Measurements from ENCODE around the gene TMTC2. TPM values are rescaled to one million over a fixed set of nuclear protein-coding genes. Genes with fewer than 3 reads are reported as not detected.
A peak's percentile ranks its signal among the peaks of the same experiment; 100 is the strongest.

The TMTC2 gene
- total RNA-seq, 1 donor from 2014 or later: 12.3 TPM

GRCh38 chr12:83010169-83010804 lies 323.6 kb downstream of the TMTC2 start:
- TF ChIP-seq CTCF (conservative IDR thresholded peaks at IDR 0.05): no peak
- no peak for DNase-seq (ENCODE audit: low read depth, low spot score)
- peaks cover 32% of the 10 kb centered on the region for H3K9me3 Mint-ChIP-seq
- H3K4me1 Mint-ChIP-seq: no peaks in the 10 kb centered on the region
- peaks cover 41% of the 10 kb centered on the region for H3K36me3 Mint-ChIP-seq (ENCODE audit: low read depth)
- H3K4me3 Mint-ChIP-seq: no peak overlapping the region
- no peaks in the 10 kb centered on the region for H3K27me3 Mint-ChIP-seq (ENCODE audit: low read depth)
- H3K27ac Mint-ChIP-seq (ENCODE audit: unreplicated experiment): no peak overlapping the region

- TF ChIP-seq CTCF (conservative IDR thresholded peaks at IDR 0.05): no peak
- peaks cover 14% of the 10 kb centered on the region for H3K9me3 Mint-ChIP-seq
- no peaks in the 10 kb centered on the region for H3K27me3 Mint-ChIP-seq (ENCODE audit: low read depth)
- no peak overlapping the region for H3K4me3 Mint-ChIP-seq
- peaks cover 34% of the 10 kb centered on the region for H3K4me1 Mint-ChIP-seq
- no peak overlapping the region for H3K27ac Mint-ChIP-seq (ENCODE audit: unreplicated experiment)
- peaks cover 7% of the 10 kb centered on the region for H3K36me3 Mint-ChIP-seq (ENCODE audit: low read depth)
- no peak for DNase-seq (ENCODE audit: low read depth, low spot score)
Measured at GRCh38 chr12:83015390-83016217, 328.9 kb downstream of the TMTC2 start.

GRCh38 chr12:83016218-83016835 lies 329.6 kb downstream of the TMTC2 start:
- Mint-ChIP-seq H3K27me3 (ENCODE audit: low read depth) (no peaks in the 10 kb centered on the region), H3K36me3 (ENCODE audit: low read depth) (peaks cover 4% of the 10 kb centered on the region), H3K4me3 (no peak overlapping the region), H3K27ac (ENCODE audit: unreplicated experiment) (no peak overlapping the region), H3K9me3 (peaks cover 11% of the 10 kb centered on the region), H3K4me1 (peaks cover 34% of the 10 kb centered on the region)
- no peak for DNase-seq (ENCODE audit: low read depth, low spot score)
- no peak for TF ChIP-seq CTCF (conservative IDR thresholded peaks at IDR 0.05)

GRCh38 chr12:83016991-83017390 lies 330.3 kb downstream of the TMTC2 start:
- DNase-seq (ENCODE audit: low read depth, low spot score): no peak
- Mint-ChIP-seq H3K36me3 (ENCODE audit: low read depth) (no peaks in the 10 kb centered on the region), H3K27ac (ENCODE audit: unreplicated experiment) (peak overlapping the region; percentile 85), H3K4me1 (peaks cover 34% of the 10 kb centered on the region), H3K4me3 (no peak overlapping the region), H3K27me3 (ENCODE audit: low read depth) (no peaks in the 10 kb centered on the region), H3K9me3 (peaks cover 8% of the 10 kb centered on the region)
- no peak for TF ChIP-seq CTCF (conservative IDR thresholded peaks at IDR 0.05)

GRCh38 chr12:83018088-83018487 lies 331.4 kb downstream of the TMTC2 start:
- Mint-ChIP-seq H3K27ac (ENCODE audit: unreplicated experiment) (peak overlapping the region; percentile 59), H3K9me3 (peaks cover 8% of the 10 kb centered on the region), H3K36me3 (ENCODE audit: low read depth) (no peaks in the 10 kb centered on the region), H3K4me1 (peaks cover 34% of the 10 kb centered on the region), H3K4me3 (no peak overlapping the region), H3K27me3 (ENCODE audit: low read depth) (no peaks in the 10 kb centered on the region)
- no peak for TF ChIP-seq CTCF (conservative IDR thresholded peaks at IDR 0.05)
- no peak for DNase-seq (ENCODE audit: low read depth, low spot score)

All from neural crest cell (in vitro differentiated cells).